NCI-H748 (cell line): ENCODE data around the gene CCDC28A.

ENCODE experiments used
- DNase-seq: peaks from one replicate; lab custom pipeline; 2025; ENCODE audit not compliant: unreplicated experiment; lab: John Stamatoyannopoulos, UW

Gene CCDC28A

GRCh38 chr6:138795809-138796603 lies 22.4 kb downstream of the CCDC28A start, which contains the start of gene ECT2L:
Gene ECT2L (plus strand): TSS chr6:138796087. CDS start chr6:138813275, 17,188 bp downstream.
- DNase-seq, result peak; percentile 94

GRCh38 chr6:138796771-138797170 lies 23.2 kb downstream of the CCDC28A start:
- DNase-seq, result no peak

GRCh38 chr6:138797806-138798446 lies 24.4 kb downstream of the CCDC28A start:
- no peak for DNase-seq

GRCh38 chr6:138800377-138801150 lies 27.0 kb downstream of the CCDC28A start:
- no peak for DNase-seq

GRCh38 chr6:138803331-138803730 lies 29.8 kb downstream of the CCDC28A start:
- DNase-seq, result no peak

- no peak for DNase-seq
Observed at GRCh38 chr6:138803861-138804260, 30.3 kb downstream of the CCDC28A start.

- no peak for DNase-seq
Observed at GRCh38 chr6:138805016-138805765, 31.6 kb downstream of the CCDC28A start.

GRCh38 chr6:138806889-138807288 lies 33.3 kb downstream of the CCDC28A start:
- DNase-seq, result no peak

- DNase-seq, result no peak
Observed at GRCh38 chr6:138809677-138810076, 36.1 kb downstream of the CCDC28A start.

- no peak for DNase-seq
Observed at GRCh38 chr6:138811866-138812265, 38.3 kb downstream of the CCDC28A start.

- peak; percentile 99 for DNase-seq
Observed at GRCh38 chr6:138814179-138814834, 40.7 kb downstream of the CCDC28A start.

GRCh38 chr6:138815221-138815620 lies 41.7 kb downstream of the CCDC28A start:
- no peak for DNase-seq

GRCh38 chr6:138815797-138816528 lies 42.4 kb downstream of the CCDC28A start:
- peak; percentile 86 for DNase-seq

- peak; percentile 99 for DNase-seq
Observed at GRCh38 chr6:138817799-138818198, 44.2 kb downstream of the CCDC28A start.

GRCh38 chr6:138818496-138819194 lies 45.1 kb downstream of the CCDC28A start:
- no peak for DNase-seq

- DNase-seq, result peak; percentile 93
Observed at GRCh38 chr6:138821519-138821918, 48.0 kb downstream of the CCDC28A start.

GRCh38 chr6:138824482-138825144 lies 51.0 kb downstream of the CCDC28A start:
- no peak for DNase-seq

GRCh38 chr6:138830248-138830647 lies 56.7 kb downstream of the CCDC28A start:
- no peak for DNase-seq

GRCh38 chr6:138832182-138832581 lies 58.6 kb downstream of the CCDC28A start:
- DNase-seq, result no peak
